ENCODE measurements around the gene CCDC40.

The CCDC40 gene

GRCh38 chr17:80100035-80100323 is 63.5 kb downstream of the CCDC40 start:
- Histone ChIP-seq H3K27me3 (ENCODE audit: insufficient read depth, low read depth, severe bottlenecking) (no peaks in the 10 kb centered on the region), H3K9me3 (ENCODE audit: severe bottlenecking) (no peaks in the 10 kb centered on the region), H3K27ac (no peak overlapping the region), H3K4me3 (ENCODE audit: low read depth, low read length) (no peak overlapping the region), H3K36me3 (peaks cover 7% of the 10 kb centered on the region)
- DNase-seq = no peak
- TF ChIP-seq, protein P1, sequence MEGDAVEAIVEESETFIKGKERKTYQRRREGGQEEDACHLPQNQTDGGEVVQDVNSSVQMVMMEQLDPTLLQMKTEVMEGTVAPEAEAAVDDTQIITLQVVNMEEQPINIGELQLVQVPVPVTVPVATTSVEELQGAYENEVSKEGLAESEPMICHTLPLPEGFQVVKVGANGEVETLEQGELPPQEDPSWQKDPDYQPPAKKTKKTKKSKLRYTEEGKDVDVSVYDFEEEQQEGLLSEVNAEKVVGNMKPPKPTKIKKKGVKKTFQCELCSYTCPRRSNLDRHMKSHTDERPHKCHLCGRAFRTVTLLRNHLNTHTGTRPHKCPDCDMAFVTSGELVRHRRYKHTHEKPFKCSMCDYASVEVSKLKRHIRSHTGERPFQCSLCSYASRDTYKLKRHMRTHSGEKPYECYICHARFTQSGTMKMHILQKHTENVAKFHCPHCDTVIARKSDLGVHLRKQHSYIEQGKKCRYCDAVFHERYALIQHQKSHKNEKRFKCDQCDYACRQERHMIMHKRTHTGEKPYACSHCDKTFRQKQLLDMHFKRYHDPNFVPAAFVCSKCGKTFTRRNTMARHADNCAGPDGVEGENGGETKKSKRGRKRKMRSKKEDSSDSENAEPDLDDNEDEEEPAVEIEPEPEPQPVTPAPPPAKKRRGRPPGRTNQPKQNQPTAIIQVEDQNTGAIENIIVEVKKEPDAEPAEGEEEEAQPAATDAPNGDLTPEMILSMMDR (IDR thresholded peaks at IDR 0.05; ENCODE audit: low read depth, low read length) = no peak

GRCh38 chr17:80101011-80101945 is 64.8 kb downstream of the CCDC40 start, which contains the start of gene GAA:
Gene GAA, plus strand, starts transcription at chr17:80101581. Its CDS starts 3,006 bp downstream, at chr17:80104587.
- TF ChIP-seq, protein P1 (IDR thresholded peaks at IDR 0.05; ENCODE audit: low read depth, low read length) = peak; percentile 95
- peak; percentile 93 for DNase-seq
- peaks cover 13% of the 10 kb centered on the region for H3K36me3 ChIP-seq
- peak within 1 kb of the TSS; percentile 93 for H3K4me3 ChIP-seq (ENCODE audit: low read depth, low read length)
- peak within 1 kb of the TSS; percentile 96 for H3K27ac ChIP-seq
- H3K9me3 ChIP-seq (ENCODE audit: severe bottlenecking) = no peaks in the 10 kb centered on the region
- H3K27me3 ChIP-seq (ENCODE audit: insufficient read depth, low read depth, severe bottlenecking) = no peaks in the 10 kb centered on the region

DNA sequence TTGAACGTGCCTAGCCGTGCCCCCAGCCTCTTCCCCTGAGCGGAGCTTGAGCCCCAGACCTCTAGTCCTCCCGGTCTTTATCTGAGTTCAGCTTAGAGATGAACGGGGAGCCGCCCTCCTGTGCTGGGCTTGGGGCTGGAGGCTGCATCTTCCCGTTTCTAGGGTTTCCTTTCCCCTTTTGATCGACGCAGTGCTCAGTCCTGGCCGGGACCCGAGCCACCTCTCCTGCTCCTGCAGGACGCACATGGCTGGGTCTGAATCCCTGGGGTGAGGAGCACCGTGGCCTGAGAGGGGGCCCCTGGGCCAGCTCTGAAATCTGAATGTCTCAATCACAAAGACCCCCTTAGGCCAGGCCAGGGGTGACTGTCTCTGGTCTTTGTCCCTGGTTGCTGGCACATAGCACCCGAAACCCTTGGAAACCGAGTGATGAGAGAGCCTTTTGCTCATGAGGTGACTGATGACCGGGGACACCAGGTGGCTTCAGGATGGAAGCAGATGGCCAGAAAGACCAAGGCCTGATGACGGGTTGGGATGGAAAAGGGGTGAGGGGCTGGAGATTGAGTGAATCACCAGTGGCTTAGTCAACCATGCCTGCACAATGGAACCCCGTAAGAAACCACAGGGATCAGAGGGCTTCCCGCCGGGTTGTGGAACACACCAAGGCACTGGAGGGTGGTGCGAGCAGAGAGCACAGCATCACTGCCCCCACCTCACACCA is 65.7 kb downstream of the CCDC40 start:
- peak overlapping the region; percentile 93 for H3K4me3 ChIP-seq (ENCODE audit: low read depth, low read length)
- no peaks in the 10 kb centered on the region for H3K27me3 ChIP-seq (ENCODE audit: insufficient read depth, low read depth, severe bottlenecking)
- TF ChIP-seq, protein P1 (IDR thresholded peaks at IDR 0.05; ENCODE audit: low read depth, low read length) = no peak
- DNase-seq = peak; percentile 94
- H3K36me3 ChIP-seq = peaks cover 13% of the 10 kb centered on the region
- no peaks in the 10 kb centered on the region for H3K9me3 ChIP-seq (ENCODE audit: severe bottlenecking)
- H3K27ac ChIP-seq = peak overlapping the region; percentile 96

DNA sequence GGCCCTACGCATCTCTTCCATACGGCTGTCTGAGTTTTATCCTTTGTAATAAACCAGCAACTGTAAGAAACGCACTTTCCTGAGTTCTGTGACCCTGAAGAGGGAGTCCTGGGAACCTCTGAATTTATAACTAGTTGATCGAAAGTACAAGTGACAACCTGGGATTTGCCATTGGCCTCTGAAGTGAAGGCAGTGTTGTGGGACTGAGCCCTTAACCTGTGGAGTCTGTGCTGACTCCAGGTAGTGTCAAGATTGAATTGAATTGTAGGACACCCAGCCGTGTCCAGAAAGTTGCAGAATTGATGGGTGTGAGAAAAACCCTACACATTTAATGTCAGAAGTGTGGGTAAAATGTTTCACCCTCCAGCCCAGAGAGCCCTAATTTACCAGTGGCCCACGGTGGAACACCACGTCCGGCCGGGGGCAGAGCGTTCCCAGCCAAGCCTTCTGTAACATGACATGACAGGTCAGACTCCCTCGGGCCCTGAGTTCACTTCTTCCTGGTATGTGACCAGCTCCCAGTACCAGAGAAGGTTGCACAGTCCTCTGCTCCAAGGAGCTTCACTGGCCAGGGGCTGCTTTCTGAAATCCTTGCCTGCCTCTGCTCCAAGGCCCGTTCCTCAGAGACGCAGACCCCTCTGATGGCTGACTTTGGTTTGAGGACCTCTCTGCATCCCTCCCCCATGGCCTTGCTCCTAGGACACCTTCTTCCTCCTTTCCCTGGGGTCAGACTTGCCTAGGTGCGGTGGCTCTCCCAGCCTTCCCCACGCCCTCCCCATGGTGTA is 66.4 kb downstream of the CCDC40 start:
- peak overlapping the region; percentile 93 for H3K4me3 ChIP-seq (ENCODE audit: low read depth, low read length)
- TF ChIP-seq, protein P1 (IDR thresholded peaks at IDR 0.05; ENCODE audit: low read depth, low read length) = no peak
- H3K27ac ChIP-seq = peak overlapping the region; percentile 96
- H3K36me3 ChIP-seq = peaks cover 15% of the 10 kb centered on the region
- H3K27me3 ChIP-seq (ENCODE audit: insufficient read depth, low read depth, severe bottlenecking) = no peaks in the 10 kb centered on the region
- no peak for DNase-seq
- H3K9me3 ChIP-seq (ENCODE audit: severe bottlenecking) = no peaks in the 10 kb centered on the region

DNA sequence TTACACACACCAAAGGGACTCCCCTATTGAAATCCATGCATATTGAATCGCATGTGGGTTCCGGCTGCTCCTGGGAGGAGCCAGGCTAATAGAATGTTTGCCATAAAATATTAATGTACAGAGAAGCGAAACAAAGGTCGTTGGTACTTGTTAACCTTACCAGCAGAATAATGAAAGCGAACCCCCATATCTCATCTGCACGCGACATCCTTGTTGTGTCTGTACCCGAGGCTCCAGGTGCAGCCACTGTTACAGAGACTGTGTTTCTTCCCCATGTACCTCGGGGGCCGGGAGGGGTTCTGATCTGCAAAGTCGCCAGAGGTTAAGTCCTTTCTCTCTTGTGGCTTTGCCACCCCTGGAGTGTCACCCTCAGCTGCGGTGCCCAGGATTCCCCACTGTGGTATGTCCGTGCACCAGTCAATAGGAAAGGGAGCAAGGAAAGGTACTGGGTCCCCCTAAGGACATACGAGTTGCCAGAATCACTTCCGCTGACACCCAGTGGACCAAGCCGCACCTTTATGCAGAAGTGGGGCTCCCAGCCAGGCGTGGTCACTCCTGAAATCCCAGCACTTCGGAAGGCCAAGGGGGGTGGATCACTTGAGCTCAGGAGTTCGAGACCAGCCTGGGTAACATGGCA is 67.1 kb downstream of the CCDC40 start:
- Histone ChIP-seq H3K27me3 (ENCODE audit: insufficient read depth, low read depth, severe bottlenecking) (no peaks in the 10 kb centered on the region), H3K36me3 (peaks cover 22% of the 10 kb centered on the region), H3K9me3 (ENCODE audit: severe bottlenecking) (no peaks in the 10 kb centered on the region), H3K27ac (peak overlapping the region; percentile 96), H3K4me3 (ENCODE audit: low read depth, low read length) (no peak overlapping the region)
- DNase-seq = no peak
- TF ChIP-seq, protein P1 (IDR thresholded peaks at IDR 0.05; ENCODE audit: low read depth, low read length) = no peak
